GM18511 (cell line): ENCODE data around the gene EHF.

Source experiments
- ATAC-seq: cut with Tn5 transposase; IDR thresholded peaks from one replicate; pipeline ENCODE4 v1.9.1; 2021; ENCODE audit warnings: mild to moderate bottlenecking, moderate library complexity; ENCODE audit not compliant: unreplicated experiment

Gene EHF

DNA sequence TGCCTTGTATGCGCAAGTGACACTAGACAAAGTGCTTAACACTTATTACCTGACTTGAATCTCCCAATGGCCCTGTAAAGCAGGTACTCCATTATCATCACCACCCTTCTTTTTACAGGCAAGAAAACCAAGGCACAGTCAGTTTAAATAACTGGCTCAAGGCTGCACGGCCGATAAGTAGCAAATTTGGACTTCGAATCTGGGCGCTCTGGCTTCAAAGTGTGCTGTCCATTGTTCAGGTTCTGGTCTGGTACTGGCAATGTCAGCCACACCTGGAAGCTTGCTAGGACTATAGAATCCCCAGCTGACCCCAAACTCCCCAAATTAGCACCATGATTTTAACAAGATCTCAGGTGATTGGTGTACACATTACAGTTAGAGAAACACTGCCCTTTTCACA, 19.3 kb upstream of the EHF start:
- ATAC-seq: no peak

DNA sequence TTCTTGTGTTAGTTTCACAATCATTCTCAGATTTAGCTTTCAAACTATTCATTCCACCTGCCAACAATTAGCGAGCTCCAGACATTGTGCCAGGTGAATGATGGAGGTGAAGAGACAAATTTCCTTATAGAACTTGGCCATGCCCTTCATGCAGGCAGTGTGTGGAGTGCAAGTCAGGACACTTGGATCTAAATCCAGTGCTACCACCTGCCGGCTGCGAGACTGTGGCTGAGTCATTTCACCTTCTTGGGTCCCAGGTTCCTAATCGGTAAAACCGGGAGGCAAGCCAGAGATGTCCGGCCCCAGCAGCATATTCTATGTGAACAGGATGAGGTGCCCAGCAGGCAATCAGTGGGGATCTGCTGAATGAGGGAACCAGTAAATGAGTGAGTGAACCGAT, 18.6 kb upstream of the EHF start:
- no peak for ATAC-seq

DNA sequence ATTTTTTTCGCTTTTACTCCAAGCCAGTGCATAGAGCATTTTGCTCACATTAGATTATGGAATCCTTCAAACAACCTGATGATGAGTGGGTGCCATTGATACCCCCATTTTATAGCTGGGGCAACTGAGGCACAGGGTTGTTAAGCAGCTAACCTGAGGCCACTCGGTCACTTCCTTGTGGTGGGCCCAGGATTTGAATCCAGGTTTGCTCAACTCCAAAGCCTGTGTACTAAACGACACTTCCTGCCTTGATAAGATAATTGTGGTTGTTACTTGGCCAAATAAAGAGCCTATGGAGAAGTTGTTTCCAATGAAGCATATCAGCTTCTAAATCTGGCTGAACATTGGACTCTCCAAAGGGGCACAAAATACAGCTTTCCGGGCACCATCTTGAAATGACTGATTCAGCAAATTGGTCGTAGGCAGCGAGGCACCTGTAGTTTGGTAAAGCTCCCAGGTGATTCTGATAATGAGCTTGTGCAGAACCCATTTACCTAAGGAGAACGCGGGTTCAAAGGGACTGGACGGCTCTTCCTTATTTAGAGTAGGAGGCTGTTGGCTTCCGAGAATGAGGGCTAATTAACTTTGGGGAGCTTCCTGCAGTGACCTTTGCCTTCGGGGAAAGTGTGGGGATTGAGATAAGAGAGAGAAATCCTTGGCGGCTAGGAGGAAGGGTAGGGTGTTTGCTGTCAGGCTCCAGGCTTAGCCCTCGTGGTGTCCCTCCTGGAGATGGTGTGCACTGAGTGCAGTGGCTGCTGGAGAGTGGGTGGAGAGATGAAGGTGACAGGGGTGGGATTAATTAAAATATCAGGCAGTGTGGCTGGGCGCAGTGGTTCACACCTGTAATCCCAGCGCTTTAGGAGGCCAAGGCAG, 17.5 kb upstream of the EHF start:
- ATAC-seq: no peak

DNA sequence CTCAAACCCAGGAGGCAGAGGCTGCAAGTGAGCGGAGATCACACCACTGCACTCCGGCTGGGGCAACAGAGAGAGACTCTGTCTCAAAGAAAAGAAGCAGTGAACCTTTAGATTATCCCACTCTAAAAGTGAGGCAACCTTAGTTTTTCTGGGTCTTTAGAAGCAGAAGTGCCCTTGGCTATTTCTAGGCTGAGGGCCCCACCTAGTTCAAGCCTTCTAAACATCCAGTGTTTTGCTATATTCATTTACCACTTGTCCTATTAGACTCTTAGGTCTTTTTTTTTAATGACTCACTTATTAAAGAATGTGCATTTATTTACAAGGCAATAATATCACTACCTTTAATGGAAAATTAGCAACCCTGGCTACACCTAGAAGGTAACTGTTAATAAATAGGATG, 16.7 kb upstream of the EHF start:
- no peak for ATAC-seq

DNA sequence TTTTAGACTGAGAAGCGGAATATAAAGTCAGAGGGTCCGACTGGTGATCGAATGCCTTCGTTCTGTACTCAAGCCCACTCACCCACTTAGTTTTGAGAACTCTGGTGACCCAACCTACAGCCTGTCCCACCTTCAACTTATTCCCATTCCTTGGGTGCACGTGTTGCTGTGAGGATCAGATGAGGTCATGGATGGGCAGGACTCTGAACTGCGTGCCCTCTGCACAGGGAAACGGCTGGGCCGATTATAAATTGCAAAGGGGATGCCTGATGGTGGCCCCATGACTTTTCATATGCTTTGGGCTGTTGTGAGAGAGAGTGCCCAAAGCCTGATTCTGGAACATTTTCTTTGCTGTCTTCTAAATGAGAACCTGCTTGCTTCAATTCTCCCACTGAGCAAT, 16.0 kb upstream of the EHF start:
- ATAC-seq: no peak

DNA sequence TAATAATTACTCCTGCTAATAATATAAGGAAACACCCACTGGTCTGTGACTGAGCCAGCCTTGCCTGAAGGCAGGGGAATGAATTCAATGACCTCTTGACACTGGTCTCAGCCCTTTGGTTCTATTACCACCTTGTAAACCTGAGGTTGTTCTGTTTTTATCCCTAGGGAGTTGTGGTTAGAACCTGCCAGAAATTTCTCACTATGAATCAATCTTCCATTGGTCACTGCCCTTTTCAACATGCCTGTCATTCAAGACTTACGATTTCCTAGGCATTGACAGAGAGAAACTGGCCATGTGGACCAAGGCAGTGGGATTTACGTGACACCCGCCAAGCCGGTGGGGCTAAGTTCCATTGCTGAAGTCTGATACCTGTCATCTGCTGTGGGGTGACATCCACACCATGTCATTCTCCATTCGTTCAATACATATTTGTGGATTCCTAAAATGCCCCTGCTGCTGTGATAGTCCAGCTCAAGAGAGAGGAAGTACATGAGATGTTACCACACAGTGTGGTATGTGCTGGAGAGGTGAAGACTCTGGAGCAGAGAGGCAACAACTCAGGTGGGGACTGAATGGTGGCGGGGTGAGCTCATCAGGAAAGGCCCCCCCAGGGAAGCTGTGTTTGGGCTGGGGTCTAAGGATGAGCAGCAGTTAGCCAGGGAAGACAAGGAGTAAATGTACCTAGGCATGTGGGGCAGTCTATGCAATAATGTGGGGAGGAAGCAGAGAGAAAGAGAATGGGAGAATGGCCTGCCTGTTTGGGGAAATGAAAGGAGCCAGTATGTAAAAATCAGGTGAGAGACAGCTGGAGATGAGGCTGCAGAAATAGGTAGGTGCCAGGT, 15.2 kb upstream of the EHF start:
- peak; percentile 55 for ATAC-seq

DNA sequence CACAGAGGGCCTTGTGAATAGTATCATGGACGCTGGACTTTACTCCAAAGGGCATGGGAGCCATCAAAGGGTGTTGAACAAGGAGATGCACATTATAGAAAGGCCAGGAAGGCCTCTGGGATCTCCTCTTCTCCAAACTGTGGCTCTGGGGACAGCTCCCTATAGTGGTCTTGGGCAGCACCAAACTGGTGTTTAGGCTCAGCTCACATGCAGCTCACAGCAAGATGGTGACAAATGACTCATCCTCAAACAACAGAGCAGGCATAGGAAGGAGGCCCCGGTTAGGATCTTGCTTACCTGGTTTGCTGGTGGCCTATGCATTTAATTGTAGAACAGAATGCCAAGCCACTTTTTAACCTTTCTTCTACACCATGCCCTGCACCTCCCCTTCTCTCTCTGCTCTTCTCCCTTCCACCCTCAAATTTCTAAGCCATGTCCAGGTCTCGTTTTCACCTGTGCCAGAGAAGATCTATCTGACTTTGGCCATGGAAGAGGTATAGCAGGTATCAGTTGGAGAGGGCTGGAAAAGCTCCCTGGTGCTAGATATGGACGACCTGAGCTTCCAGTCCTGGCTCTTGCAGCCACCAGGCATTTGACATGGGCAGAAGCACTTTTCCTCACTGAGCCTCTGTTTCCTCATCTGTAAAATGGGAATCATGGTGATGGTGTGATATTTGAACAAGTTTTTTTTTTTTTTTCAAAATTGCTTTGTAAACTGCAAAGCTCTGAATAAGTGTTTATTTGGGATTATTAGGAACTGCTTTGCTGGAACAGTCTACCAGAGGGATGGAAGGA, 14.4 kb upstream of the EHF start:
- peak; percentile 31 for ATAC-seq

DNA sequence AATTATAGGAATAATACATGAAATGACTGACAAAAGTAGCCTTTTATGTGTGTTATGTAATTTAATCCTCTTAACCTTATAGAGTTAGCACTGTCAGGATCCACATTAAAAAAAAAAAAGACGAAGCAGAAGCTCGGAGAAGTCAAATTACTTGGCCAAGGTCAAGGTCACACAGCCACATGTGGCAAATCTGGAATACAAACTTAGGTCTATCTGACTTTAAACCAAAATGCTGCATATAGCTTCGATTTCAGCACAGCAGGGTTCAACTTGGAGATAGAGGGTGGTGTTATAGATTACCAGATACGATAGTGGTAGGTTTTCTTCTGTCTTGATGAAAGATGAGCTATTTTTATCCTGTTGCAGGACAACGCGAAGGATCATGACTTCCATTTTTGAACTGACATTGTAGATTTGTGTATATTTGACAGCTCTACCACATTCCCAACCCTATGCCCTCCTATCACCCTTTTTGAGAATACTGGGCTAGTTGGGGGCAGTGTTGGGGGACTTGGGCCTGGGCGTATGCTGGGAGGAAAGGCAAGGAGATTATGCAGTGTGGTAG, 11.6 kb upstream of the EHF start:
- no peak for ATAC-seq

DNA sequence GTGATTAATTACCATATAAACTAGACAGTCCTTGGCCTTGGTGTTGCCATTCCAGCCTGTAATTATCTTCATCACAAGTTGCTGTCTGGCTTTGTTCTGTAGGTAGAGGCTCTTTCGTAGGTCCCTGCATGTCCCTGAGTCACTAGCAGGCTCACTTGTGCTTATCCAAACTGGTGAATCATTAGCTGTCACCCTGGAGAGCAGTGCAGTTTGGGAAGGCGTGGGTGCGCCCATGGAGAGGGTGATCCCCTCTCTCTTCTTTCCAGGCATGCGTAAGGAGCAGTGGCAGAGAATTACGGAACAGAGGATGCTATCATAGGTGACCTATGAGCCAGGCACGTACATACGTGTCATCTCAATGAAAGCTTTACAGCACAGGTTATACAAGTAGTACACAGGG, 11.0 kb upstream of the EHF start:
- no peak for ATAC-seq

DNA sequence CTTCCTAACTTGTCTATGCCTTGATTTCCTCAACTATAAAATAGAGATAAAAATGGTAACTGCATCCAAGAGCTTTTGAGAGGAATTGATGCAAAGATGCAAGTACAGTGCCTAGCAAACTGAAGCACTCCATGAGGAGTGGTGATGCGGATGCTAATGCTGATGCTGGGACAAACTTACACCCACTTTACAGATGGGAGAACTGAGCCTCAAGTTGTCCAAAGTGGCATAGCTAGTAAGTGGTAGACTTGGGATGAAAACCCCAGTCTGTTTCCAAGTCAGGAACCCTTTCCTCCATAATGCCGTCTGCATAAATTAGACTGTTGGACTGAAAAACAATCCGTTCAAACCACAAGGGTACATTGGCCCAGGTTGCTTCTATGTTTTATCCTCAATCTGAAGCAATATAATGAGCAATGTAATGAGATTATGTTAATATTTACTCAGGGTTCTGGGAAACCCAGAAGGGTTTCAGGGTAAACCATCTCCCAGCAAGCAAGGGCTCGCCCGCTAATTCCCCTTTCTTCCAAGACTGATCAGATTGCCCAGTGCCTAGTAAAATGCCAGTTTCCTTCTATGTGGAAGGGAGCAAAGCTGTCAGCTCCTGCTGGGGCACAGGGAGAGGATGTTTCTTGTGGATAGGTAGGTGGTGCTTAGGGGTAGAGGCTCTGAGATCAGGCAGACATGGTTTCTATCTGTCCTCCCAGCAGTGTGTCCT, 10.4 kb upstream of the EHF start:
- no peak for ATAC-seq

DNA sequence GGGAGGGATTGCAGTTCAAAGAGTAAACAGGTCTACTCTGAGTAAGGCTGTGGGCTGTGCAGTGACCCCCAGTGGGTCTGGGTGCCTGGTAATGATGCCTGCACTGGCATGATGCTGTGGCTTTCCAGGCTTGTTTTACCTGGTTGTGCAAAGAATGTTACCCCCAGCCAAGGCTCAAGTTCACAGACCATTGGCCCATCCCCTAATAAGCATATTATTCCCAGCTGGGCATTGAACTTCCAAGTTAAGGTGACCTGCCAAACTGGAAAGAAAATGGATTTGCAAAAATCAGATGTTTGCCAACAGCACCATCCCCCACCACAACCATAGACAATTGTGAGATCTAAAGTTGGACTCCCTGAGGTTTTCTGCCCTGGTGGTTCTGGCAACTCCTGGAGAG, 7.9 kb upstream of the EHF start:
- ATAC-seq: peak; percentile 4

DNA sequence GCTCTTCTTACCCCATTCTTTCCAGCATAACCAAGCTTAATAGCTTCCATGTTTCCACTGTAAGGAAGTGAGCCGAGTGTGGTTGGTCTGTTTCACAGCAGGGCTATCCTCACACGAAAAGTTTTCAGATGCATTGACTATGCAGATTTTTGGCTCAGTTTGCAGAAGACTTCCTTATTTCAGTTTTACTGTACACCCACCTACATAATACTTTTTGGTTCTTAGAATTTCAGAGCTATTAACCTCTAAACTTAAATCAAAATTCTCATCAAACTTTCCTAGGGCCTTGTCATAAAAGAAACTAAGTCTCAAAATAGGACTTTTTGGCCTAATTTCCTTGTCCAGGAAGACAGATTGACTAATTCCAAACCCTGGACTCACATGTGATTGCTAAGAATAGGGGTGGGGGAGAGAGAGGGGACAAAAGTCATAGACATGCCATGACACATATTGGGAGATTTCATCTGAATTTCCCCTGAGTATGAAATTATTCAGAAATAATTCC, 7.3 kb upstream of the EHF start:
- ATAC-seq: peak; percentile 92

DNA sequence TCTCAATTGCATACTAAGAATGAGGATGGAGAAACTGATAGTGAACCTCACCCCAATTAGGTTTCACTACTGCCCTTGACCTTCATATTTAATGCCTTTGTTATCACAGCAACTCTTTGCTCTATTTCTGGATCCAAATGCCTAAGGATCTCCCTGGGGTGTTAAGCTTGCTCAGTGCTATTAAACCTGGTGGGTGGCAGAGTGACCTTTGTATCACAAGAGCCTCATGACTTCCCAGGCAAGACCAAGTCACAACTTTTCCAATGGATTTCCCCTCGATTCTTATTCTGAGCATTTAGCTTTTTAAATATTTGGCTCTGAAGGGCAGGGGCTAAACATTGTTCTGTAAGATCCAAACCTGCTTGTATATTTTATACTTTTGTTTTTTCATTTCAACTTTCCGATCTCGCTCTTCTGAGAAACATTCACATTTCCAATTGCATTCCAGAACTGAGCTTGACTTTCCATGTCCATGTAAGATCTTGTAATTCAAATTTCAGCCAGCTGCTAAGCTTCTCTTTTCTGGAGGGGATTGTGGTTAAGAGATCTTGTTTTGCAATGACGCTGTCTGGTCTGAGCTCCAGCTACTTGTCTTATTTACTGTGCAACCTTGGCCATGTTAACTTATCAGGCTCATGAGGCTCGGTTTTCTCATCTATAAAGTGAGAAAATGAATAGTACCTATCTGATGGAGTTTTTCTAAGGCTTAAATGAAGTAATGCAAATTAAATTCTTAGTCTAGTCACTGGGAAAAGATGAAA, 6.4 kb upstream of the EHF start:
- peak; percentile 67 for ATAC-seq

DNA sequence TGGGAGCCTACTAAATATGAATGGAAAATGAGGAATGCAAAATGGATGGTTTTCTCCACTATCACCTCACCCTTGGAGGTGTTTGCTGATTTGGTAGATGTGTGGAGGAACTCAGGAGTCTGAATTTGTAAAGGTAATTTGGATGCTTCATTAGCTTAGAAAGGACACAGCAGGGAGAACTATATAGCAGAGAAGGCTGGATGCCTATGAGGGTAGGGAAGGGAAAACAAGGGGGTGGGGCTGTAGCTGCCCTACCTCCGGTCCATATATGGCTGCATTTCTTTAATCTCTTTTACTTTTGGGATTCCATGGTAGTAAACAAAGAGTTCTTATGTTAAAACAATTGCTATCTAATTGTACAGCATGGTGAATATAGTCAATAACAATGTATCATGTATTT, 4.8 kb upstream of the EHF start:
- no peak for ATAC-seq

DNA sequence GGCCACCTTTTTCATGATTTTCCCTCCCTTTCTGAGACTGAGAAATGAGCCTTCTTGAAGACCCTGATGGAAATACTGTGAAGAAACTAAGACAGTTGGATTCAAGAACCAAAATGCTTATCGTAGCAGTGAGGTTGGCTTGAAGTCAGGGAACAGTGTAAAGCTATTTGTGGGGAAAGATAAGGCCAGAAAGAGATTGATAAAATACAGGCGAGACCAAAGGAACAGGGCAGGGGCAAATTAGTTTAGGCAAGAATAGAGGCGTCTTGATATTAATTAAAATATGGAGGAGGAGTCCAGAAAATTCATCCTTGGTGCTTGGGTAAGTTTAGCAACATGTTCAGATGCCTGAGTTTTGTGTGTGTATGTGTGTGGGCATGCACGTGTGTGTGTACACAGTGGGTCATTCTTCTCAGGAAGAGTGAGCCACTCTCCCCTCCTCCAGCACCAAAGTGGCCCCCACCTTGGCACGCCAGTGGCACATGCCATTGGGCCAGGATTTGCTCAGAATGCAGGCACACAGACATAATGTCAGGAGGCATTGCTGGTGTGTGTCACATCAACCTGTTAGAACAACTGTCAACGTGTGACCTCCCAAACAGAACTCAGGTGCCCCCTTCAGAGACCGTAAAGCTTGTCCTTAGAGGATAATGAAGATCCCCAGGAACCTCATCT, 3.9 kb upstream of the EHF start:
- no peak for ATAC-seq

DNA sequence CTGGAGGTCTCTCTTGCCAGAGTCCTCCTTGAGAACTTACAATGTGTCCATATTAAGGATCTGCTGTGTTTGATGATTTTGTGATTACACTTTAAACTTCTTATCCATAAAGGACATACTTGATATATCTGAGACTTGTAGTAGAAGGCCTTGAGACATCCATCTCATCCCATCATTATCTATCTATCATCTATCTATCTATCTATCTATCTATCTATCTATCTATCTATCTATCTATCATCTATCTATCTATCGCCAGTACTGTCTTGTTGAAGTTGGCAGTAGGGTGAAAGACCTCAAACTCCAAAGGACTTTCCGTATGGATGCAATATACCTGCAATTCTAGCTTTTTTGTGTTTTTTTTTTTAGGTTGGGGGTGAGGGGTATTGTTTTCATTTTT, 2.5 kb upstream of the EHF start:
- ATAC-seq: no peak

DNA sequence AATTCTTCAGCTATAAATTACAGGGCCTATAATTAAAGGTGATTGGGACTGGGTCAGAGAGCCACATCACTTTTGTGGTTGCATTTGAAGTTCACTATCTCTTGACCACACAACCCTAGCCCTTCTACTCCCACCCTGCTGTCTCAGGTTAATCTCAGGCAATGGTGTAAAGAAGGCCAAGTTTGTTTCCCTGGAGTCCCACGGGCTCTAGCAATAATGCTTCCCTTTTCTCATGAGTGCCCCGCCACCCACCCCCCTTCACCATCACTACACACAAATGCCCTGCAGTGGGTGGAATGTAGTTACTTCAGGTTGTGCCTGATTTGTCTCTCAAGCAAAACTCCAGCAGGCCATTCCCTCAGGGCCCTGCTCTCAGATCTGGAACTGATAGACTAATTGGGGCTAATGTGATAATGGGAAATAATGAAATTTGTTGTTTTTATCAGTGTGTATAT, 1.8 kb upstream of the EHF start:
- ATAC-seq: no peak

DNA sequence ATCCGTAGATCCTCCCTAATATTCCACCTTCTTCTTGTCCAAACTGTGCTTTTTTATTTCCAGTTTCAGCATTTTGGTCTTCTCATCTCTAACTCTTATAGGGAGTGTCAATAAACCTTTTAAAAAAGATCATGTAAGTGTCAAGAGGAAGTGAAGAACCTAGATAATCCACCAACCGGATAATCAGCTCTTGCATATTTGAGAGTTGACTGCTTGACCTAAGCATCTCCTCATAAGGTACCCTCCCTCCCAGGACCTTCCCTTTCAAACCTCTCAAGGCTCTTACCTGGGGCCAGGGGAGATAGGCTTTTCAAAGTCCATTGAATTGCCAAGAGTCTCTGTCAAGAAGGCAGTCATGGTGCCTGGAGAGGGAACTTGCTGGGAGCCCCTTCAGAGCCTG, 691 bp upstream of the EHF start:
- no peak for ATAC-seq

DNA sequence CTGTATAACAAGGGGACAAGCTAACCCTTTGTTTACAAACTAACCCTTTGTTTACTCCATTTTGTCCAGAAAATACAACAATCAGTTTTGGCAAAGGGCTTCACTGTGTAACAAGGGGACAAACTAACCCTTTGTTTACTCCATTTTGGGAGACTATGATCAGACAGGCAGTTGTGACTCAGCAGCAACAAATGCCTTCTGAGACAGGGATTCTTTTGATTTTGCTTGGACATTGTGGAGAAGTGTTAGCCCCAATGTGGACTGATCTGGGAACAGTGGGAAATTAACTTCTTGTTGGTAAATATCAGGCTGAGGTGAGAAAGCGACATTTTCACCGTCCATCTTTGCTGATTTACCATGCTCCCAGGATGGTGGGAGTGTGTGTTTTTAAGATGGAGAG, 983 bp downstream of the EHF start:
- ATAC-seq: no peak
